ENCODE results near the gene TMCC2.

Gene TMCC2

GRCh38 chr1:205304046-205304694 is 76.4 kb downstream of the TMCC2 start:
- DNase-seq (ENCODE audit: low read depth) = no peak

GRCh38 chr1:205304695-205305070 is 76.9 kb downstream of the TMCC2 start:
- DNase-seq (ENCODE audit: low read depth) = peak; percentile 27

GRCh38 chr1:205306929-205307566 is 79.3 kb downstream of the TMCC2 start:
- no peak for DNase-seq (ENCODE audit: low read depth)

- DNase-seq (ENCODE audit: low read depth) = no peak
Measured at GRCh38 chr1:205309741-205310140, 82.0 kb downstream of the TMCC2 start.

GRCh38 chr1:205310976-205311704 is 83.4 kb downstream of the TMCC2 start:
- no peak for DNase-seq (ENCODE audit: low read depth)

GRCh38 chr1:205312866-205313562 is 85.3 kb downstream of the TMCC2 start:
- DNase-seq (ENCODE audit: low read depth) = no peak

- DNase-seq (ENCODE audit: low read depth) = peak; percentile 87
Measured at GRCh38 chr1:205313563-205314308, 86.0 kb downstream of the TMCC2 start.

GRCh38 chr1:205315008-205315618 is 87.4 kb downstream of the TMCC2 start:
- DNase-seq (ENCODE audit: low read depth) = no peak

- no peak for DNase-seq (ENCODE audit: low read depth)
Measured at GRCh38 chr1:205316161-205316566, 88.4 kb downstream of the TMCC2 start.

- DNase-seq (ENCODE audit: low read depth) = peak; percentile 27
Measured at GRCh38 chr1:205317311-205317917, 89.7 kb downstream of the TMCC2 start.

- DNase-seq (ENCODE audit: low read depth) = no peak
Measured at GRCh38 chr1:205318231-205318991, 90.7 kb downstream of the TMCC2 start.

GRCh38 chr1:205319081-205320018 is 91.6 kb downstream of the TMCC2 start:
- peak; percentile 78 for DNase-seq (ENCODE audit: low read depth)

- DNase-seq (ENCODE audit: low read depth) = peak; percentile 93
Measured at GRCh38 chr1:205321162-205321958, 93.6 kb downstream of the TMCC2 start, which contains the start of gene NUAK2. Gene NUAK2 (minus strand): TSS chr1:205321745. CDS start chr1:205321628, 117 bp downstream.

- DNase-seq (ENCODE audit: low read depth) = no peak
Measured at GRCh38 chr1:205321959-205322283, 94.2 kb downstream of the TMCC2 start.

Measured in EH (cell line).